Umbilical cord (tissue), 2 donors: ENCODE measurements around the gene PPP1R2. TPM values are rescaled to one million over a fixed set of nuclear protein-coding genes. Genes with fewer than 3 reads are reported as not detected.
"Not testable (repeated sequence)": the region's sequence is repeated elsewhere in the genome, so short reads cannot be mapped to it uniquely, and the experiment has no call there.

Experiments
- DNase-seq: peaks from one replicate; pipeline ENCODE4 v3.0.0-alpha.2; 2015; ENCODE audit warnings: low spot score
- total RNA-seq: library from RNA; depleted of rRNA; stranded (reverse); fragments of >200 nt; gene quantifications from one replicate; pipeline ENCODE4 v1.2.3, GENCODE V29; 2014; ENCODE audit warnings: low replicate concordance; ENCODE audit not compliant: insufficient read depth

The PPP1R2 gene
- total RNA-seq, 1 donor from 2014 or later = 124 TPM

- no peak for DNase-seq
Measured at GRCh38 chr3:195539479-195539878, 3.6 kb downstream of the PPP1R2 start.

- DNase-seq = no peak
Measured at GRCh38 chr3:195537995-195538394, 5.1 kb downstream of the PPP1R2 start.

- DNase-seq = no peak
Measured at GRCh38 chr3:195535293-195535692, 7.8 kb downstream of the PPP1R2 start.

GRCh38 chr3:195532834-195533233 lies 10.3 kb downstream of the PPP1R2 start:
- DNase-seq = no peak

GRCh38 chr3:195532345-195532744 lies 10.8 kb downstream of the PPP1R2 start:
- no peak for DNase-seq

- no peak for DNase-seq
Measured at GRCh38 chr3:195531683-195532082, 11.4 kb downstream of the PPP1R2 start.

GRCh38 chr3:195526492-195526891 lies 16.6 kb downstream of the PPP1R2 start:
- no peak for DNase-seq

- no peak for DNase-seq
Measured at GRCh38 chr3:195524171-195524896, 18.8 kb downstream of the PPP1R2 start.

GRCh38 chr3:195522254-195523023 lies 20.7 kb downstream of the PPP1R2 start:
- DNase-seq = peak; percentile 27

- no peak for DNase-seq
Measured at GRCh38 chr3:195517030-195517429, 26.1 kb downstream of the PPP1R2 start.

- DNase-seq = not testable (repeated sequence)
Measured at GRCh38 chr3:195514610-195515235, 28.4 kb downstream of the PPP1R2 start.

GRCh38 chr3:195512798-195513345 lies 30.3 kb downstream of the PPP1R2 start:
- no peak for DNase-seq

GRCh38 chr3:195511136-195511535 lies 32.0 kb downstream of the PPP1R2 start:
- no peak for DNase-seq

- no peak for DNase-seq
Measured at GRCh38 chr3:195508185-195508584, 34.9 kb downstream of the PPP1R2 start.

GRCh38 chr3:195475614-195476013 lies 67.5 kb downstream of the PPP1R2 start:
- DNase-seq = no peak

- not testable (repeated sequence) for DNase-seq
Measured at GRCh38 chr3:195475116-195475515, 68.0 kb downstream of the PPP1R2 start.

GRCh38 chr3:195468841-195469240 lies 74.3 kb downstream of the PPP1R2 start:
- no peak for DNase-seq

- DNase-seq = no peak
Measured at GRCh38 chr3:195468391-195468776, 74.7 kb downstream of the PPP1R2 start.

GRCh38 chr3:195467641-195468390 lies 75.3 kb downstream of the PPP1R2 start:
- no peak for DNase-seq

- no peak for DNase-seq
Measured at GRCh38 chr3:195466251-195466650, 76.9 kb downstream of the PPP1R2 start.
